Mesendoderm (in vitro differentiated cells): ENCODE results near the gene PROSER3.
A peak's percentile ranks its signal among the peaks of the same experiment; 100 is the strongest.

Source experiments
- DNase-seq: peaks from one replicate; pipeline ENCODE4 v3.0.0; 2013
- H2AK5ac ChIP-seq: 2 replicates; pipeline ENCODE4 v1.6.1; 2013; ENCODE audit warnings: low read length, inconsistent platforms
- H2BK120ac ChIP-seq: 2 replicates; pipeline ENCODE4 v1.6.1; 2013; ENCODE audit warnings: low read depth, mild to moderate bottlenecking, low read length, moderate library complexity, mixed read lengths
- H2BK15ac ChIP-seq: replicated peaks from 2 replicates; pipeline ENCODE4 v1.6.1; 2013; ENCODE audit warnings: low read depth, mild to moderate bottlenecking, moderate library complexity
- H2BK5ac ChIP-seq: 2 replicates; pipeline ENCODE4 v1.6.1; 2013; ENCODE audit warnings: low read length, inconsistent platforms
- H3K18ac ChIP-seq: 2 replicates; pipeline ENCODE4 v1.6.1; 2013; ENCODE audit warnings: mild to moderate bottlenecking, low read length, mixed read lengths
- H3K23ac ChIP-seq: one replicate; pipeline ENCODE4 v1.6.1; 2013; ENCODE audit warnings: low read length
- H3K27ac ChIP-seq: 2 replicates; pipeline ENCODE4 v1.5.1; 2013; ENCODE audit warnings: low read depth, mild to moderate bottlenecking, inconsistent platforms, low read length, moderate library complexity
- H3K27me3 ChIP-seq: 2 replicates; pipeline ENCODE4 v1.6.1; 2013; ENCODE audit warnings: low read length, control low read depth, mild to moderate bottlenecking, inconsistent platforms; ENCODE audit not compliant: insufficient read depth, poor library complexity
- H3K36me3 ChIP-seq: 2 replicates; pipeline ENCODE4 v1.6.1; 2013; ENCODE audit warnings: low read length, inconsistent platforms; ENCODE audit not compliant: control insufficient read depth, insufficient read depth
- H3K4ac ChIP-seq: one replicate; pipeline ENCODE4 v1.6.1; 2013; ENCODE audit warnings: low read depth, mild to moderate bottlenecking, low read length, moderate library complexity
- H3K4me1 ChIP-seq: 2 replicates; pipeline ENCODE4 v1.6.1; 2013; ENCODE audit warnings: low read depth, low read length, inconsistent platforms; ENCODE audit not compliant: control insufficient read depth
- H3K4me2 ChIP-seq: 2 replicates; pipeline ENCODE4 v1.6.1; 2013; ENCODE audit warnings: low read length
- H3K4me3 ChIP-seq: 2 replicates; pipeline ENCODE4 v1.5.1; 2013; ENCODE audit warnings: mild to moderate bottlenecking, low read length
- H3K56ac ChIP-seq: one replicate; pipeline ENCODE4 v1.6.1; 2013; ENCODE audit warnings: low read length
- H3K79me1 ChIP-seq: 2 replicates; pipeline ENCODE4 v1.6.1; 2013; ENCODE audit warnings: low read length, inconsistent platforms
- H3K79me2 ChIP-seq: 2 replicates; pipeline ENCODE4 v1.6.1; 2013; ENCODE audit warnings: mild to moderate bottlenecking, low read length; ENCODE audit not compliant: control insufficient read depth, insufficient read depth
- H3K9ac ChIP-seq: 2 replicates; pipeline ENCODE4 v1.6.1; 2013; ENCODE audit warnings: low read length, inconsistent platforms
- H4K5ac ChIP-seq: one replicate; pipeline ENCODE4 v1.6.1; 2013; ENCODE audit warnings: low read length
- H4K8ac ChIP-seq: one replicate; pipeline ENCODE4 v1.6.1; 2013; ENCODE audit warnings: low read depth, mild to moderate bottlenecking, control low read depth, low read length, moderate library complexity
- WGBS: extraction: QIAGEN DNeasy Blood & Tissue Kit; methylation state at CpG from one replicate; pipeline ENCODE4 v1.1.7; 2013; ENCODE audit warnings: low lambda C conversion rate, missing lambda C conversion rate; ENCODE audit not compliant: insufficient coverage; ENCODE audit errors: extremely low coverage; 5-methylcytosine and 5-hydroxymethylcytosine counted together

The PROSER3 gene

GRCh38 chr19:35784503-35785338, 26.7 kb downstream of the PROSER3 start:
- H3K4me2 ChIP-seq, result peak overlapping the region; percentile 87
- H3K27ac ChIP-seq, result no peak overlapping the region
- WGBS, result no CpG with 5 or more reads among the region's 45 CpGs
- peak overlapping the region; percentile 80 for H3K9ac ChIP-seq
- peak overlapping the region; percentile 89 for H3K56ac ChIP-seq
- peak overlapping the region; percentile 33 for H3K4me3 ChIP-seq
- H2BK5ac ChIP-seq, result no peak overlapping the region
- no peaks in the 10 kb centered on the region for H3K79me2 ChIP-seq
- H2AK5ac ChIP-seq, result no peak overlapping the region
- peak; percentile 88 for DNase-seq
- H3K18ac ChIP-seq, result no peak overlapping the region
- no peaks in the 10 kb centered on the region for H3K79me1 ChIP-seq
- H3K4ac ChIP-seq, result no peak overlapping the region
- H2BK15ac ChIP-seq, result no peak overlapping the region
- no peaks in the 10 kb centered on the region for H3K27me3 ChIP-seq
- H4K5ac ChIP-seq, result no peak overlapping the region
- no peak overlapping the region for H4K8ac ChIP-seq
- peak overlapping the region; percentile 94 for H3K23ac ChIP-seq
- H2BK120ac ChIP-seq, result no peak overlapping the region
- no peaks in the 10 kb centered on the region for H3K4me1 ChIP-seq
- no peaks in the 10 kb centered on the region for H3K36me3 ChIP-seq

GRCh38 chr19:35785339-35785627, 27.3 kb downstream of the PROSER3 start:
- Histone ChIP-seq H3K4me3 (no peak overlapping the region), H3K4me1 (no peaks in the 10 kb centered on the region), H3K18ac (no peak overlapping the region), H2BK5ac (no peak overlapping the region), H2BK15ac (no peak overlapping the region), H3K4ac (no peak overlapping the region), H2BK120ac (no peak overlapping the region), H3K56ac (peak overlapping the region; percentile 89), H3K79me2 (no peaks in the 10 kb centered on the region), H3K27ac (no peak overlapping the region), H3K9ac (peak overlapping the region; percentile 80), H2AK5ac (no peak overlapping the region), H4K5ac (no peak overlapping the region), H3K79me1 (no peaks in the 10 kb centered on the region), H4K8ac (no peak overlapping the region), H3K4me2 (peak overlapping the region; percentile 87), H3K27me3 (no peaks in the 10 kb centered on the region), H3K36me3 (no peaks in the 10 kb centered on the region), H3K23ac (no peak overlapping the region)
- no CpG with 5 or more reads among the region's 10 CpGs for WGBS
- DNase-seq, result no peak

GRCh38 chr19:35786299-35787160, 28.6 kb downstream of the PROSER3 start:
- Histone ChIP-seq H3K4me2 (no peak overlapping the region), H3K9ac (no peak overlapping the region), H3K79me1 (no peaks in the 10 kb centered on the region), H3K4me1 (no peaks in the 10 kb centered on the region), H2BK5ac (no peak overlapping the region), H4K5ac (no peak overlapping the region), H3K4me3 (no peak overlapping the region), H3K79me2 (no peaks in the 10 kb centered on the region), H3K23ac (no peak overlapping the region), H2BK15ac (no peak overlapping the region), H3K4ac (no peak overlapping the region), H3K18ac (no peak overlapping the region), H3K27me3 (no peaks in the 10 kb centered on the region), H2BK120ac (no peak overlapping the region), H4K8ac (no peak overlapping the region), H3K27ac (no peak overlapping the region), H3K36me3 (no peaks in the 10 kb centered on the region), H2AK5ac (no peak overlapping the region), H3K56ac (no peak overlapping the region)
- no peak for DNase-seq
- no CpG with 5 or more reads among the region's 31 CpGs for WGBS

- Histone ChIP-seq H3K4me1 (no peaks in the 10 kb centered on the region), H3K56ac (no peak overlapping the region), H3K9ac (no peak overlapping the region), H3K27me3 (no peaks in the 10 kb centered on the region), H3K23ac (no peak overlapping the region), H2BK120ac (no peak overlapping the region), H4K5ac (no peak overlapping the region), H2BK5ac (no peak overlapping the region), H4K8ac (no peak overlapping the region), H3K4ac (no peak overlapping the region), H3K27ac (no peak overlapping the region), H3K36me3 (no peaks in the 10 kb centered on the region), H3K4me2 (no peak overlapping the region), H2BK15ac (no peak overlapping the region), H3K79me1 (no peaks in the 10 kb centered on the region), H2AK5ac (no peak overlapping the region), H3K79me2 (no peaks in the 10 kb centered on the region), H3K18ac (no peak overlapping the region), H3K4me3 (no peak overlapping the region)
- WGBS, result no CpG with 5 or more reads among the region's 15 CpGs
- no peak for DNase-seq
Measured at GRCh38 chr19:35787227-35787799, 29.3 kb downstream of the PROSER3 start.

GRCh38 chr19:35788205-35788960, 30.4 kb downstream of the PROSER3 start:
- Histone ChIP-seq H2BK5ac (no peak overlapping the region), H3K4me2 (no peak overlapping the region), H3K4ac (no peak overlapping the region), H3K23ac (no peak overlapping the region), H3K79me1 (no peaks in the 10 kb centered on the region), H4K5ac (no peak overlapping the region), H3K4me1 (no peaks in the 10 kb centered on the region), H2BK120ac (no peak overlapping the region), H3K27me3 (no peaks in the 10 kb centered on the region), H3K27ac (no peak overlapping the region), H3K36me3 (no peaks in the 10 kb centered on the region), H3K9ac (no peak overlapping the region), H3K56ac (no peak overlapping the region), H3K4me3 (no peak overlapping the region), H3K79me2 (no peaks in the 10 kb centered on the region), H4K8ac (no peak overlapping the region), H2BK15ac (no peak overlapping the region), H3K18ac (no peak overlapping the region), H2AK5ac (no peak overlapping the region)
- DNase-seq, result no peak
- no CpG with 5 or more reads among the region's 12 CpGs for WGBS
